Left renal pelvis (tissue), 4 donors: ENCODE data around the gene SGTA. TPM values are rescaled to one million over a fixed set of nuclear protein-coding genes. Genes with fewer than 3 reads are reported as not detected.
"Not testable (repeated sequence)": the region's sequence is repeated elsewhere in the genome, so short reads cannot be mapped to it uniquely, and the experiment has no call there.

Source experiments
- DNase-seq, 4 donors: peaks; one replicate each; pipeline ENCODE4 v3.0.0-alpha.2; 2013; ENCODE audit warnings: low read depth in 4 of 4, low spot score in 3 of 4
- polyA plus RNA-seq, 4 donors: library from polyadenylated mRNA; unstranded; fragments of 120-200 nt; gene quantifications; one replicate each; pipeline ENCODE4 v1.2.1, GENCODE V29; 2013; ENCODE audit not compliant: insufficient read length in 4 of 4

The SGTA gene
- polyA plus RNA-seq, 4 donors = 41.8 to 64.0 (median 50.8) TPM

DNA sequence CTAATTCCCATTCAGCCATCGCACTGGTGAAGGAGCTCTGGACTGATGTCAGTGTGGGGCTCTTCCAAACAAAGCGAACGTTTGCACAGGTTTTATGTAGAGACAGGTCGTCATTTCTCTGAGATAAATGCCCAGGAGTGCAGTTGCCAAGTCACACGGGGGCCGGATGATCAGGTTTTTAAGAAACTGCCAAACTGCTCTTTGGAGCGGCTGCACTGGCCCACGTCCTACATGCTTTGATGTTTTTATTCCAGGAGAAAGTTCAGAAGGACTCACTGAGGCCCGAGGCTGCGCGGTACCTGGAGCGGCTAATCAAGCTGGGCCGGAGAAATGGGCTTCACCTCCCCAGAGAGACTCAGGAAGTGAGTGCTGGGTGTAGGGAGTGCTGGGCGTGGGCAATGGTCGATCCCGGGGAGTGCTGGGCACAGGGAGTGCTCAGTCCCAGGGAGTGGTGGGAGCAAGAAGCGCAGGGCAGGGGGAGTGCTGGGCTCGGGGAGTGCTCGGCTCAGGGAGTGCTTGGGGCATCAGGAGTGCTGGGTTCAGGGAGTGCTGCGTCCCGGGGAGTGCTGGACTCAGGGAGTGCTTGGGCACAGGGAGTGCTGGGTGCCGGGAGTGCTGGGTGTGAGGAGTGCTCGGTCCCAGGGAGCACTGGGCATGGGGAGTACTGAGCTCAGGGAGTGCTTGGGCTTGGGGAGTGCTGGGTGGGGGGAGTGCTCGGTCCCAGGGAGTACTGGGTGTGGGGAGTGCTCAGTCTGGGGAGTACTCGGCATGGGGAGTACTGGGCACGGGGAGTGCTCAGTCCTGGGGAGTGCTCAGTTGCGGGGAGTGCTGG is 13.0 kb upstream of the SGTA start:
- no peak for DNase-seq

DNA sequence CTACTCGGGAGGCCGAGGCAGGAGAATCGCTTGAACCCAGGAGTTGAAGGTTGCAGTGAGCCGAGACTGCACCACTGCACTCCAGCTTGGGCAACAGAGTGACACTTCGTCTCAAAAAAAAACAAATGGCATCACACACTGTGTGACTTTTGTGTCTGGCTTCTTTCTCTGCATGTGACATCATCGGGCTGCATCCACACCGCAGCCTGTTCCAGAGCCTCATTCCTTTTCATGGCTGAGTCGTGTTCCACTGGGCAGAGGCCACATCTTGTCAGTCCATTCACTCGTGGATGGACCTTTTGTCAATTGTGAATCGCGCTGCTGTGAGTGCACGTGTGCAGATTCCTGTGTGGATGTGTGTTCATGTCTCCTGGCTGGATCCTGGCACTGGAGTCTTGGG is 10.5 kb upstream of the SGTA start:
- no peak for DNase-seq

GRCh38 chr19:2793126-2793525 is 10.1 kb upstream of the SGTA start:
- no peak for DNase-seq

DNA sequence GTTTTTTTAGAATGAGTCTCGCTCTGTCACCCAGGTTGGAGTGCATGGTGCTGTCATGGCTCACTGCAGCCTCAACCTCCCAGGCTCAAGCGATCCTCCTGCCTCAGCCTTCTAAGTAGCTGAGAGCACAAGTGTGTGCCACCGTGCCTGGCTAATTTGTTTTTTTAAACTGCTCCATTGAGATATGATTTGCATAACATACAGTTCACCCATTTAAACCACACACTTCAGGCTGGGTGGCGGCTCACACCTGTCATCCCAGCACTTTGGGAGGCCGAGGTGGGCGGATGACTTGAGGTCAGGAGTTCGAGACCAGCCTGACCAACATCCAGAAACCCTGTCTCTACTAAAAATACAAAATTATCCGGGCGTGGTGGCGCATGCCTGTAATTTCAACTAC is 9.6 kb upstream of the SGTA start:
- not testable (repeated sequence) for DNase-seq

GRCh38 chr19:2791876-2792275 is 8.8 kb upstream of the SGTA start:
- no peak for DNase-seq

- no peak for DNase-seq
These were observed 8.4 kb upstream of the SGTA start for GRCh38 chr19:2791440-2791839.

GRCh38 chr19:2790557-2791271 is 7.6 kb upstream of the SGTA start:
- no peak for DNase-seq

DNA sequence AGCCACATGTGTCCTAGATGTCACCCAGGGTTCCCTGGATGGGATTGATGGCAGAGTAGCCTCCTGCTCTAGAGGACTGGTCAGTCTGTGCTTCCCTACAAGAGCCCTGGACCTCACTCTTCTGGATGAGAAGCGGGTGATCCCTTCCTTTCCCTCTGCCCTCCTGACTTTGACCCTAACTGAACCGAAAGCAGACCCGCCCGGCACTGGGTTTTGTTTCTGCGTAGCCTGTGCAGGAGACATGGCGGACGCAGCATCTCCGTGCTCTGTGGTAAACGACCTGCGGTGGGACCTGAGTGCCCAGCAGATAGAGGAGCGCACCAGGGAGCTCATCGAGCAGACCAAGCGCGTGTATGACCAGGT is 7.1 kb upstream of the SGTA start:
- no peak for DNase-seq

GRCh38 chr19:2788237-2788636 is 5.2 kb upstream of the SGTA start:
- no peak for DNase-seq

GRCh38 chr19:2787115-2787514 is 4.0 kb upstream of the SGTA start:
- no peak for DNase-seq

- peak; percentile 95 to 97 (median 96) for DNase-seq
These were observed 2.3 kb upstream of the SGTA start, which contains the start of gene THOP1 for GRCh38 chr19:2785244-2785997. THOP1 (plus strand) TSS chr19:2785503; CDS start chr19:2785663, 160 bp downstream.

DNA sequence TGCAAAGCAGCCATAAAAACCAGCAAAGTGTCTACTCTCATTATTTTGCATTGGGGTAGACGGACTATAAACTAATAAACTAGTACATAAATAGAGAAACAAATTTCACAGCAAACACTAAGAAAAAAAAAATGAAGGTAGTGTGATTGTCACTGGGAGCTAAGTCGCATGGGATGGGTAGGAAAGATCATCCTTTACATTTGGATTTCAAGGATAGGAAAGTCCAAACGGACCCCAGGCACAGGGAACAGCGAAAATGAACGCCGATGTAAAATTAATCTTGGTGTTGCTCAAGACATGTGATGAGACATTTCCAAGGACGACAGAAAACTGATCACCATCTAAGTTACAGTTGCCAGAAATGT is 690 bp upstream of the SGTA start:
- no peak for DNase-seq

DNA sequence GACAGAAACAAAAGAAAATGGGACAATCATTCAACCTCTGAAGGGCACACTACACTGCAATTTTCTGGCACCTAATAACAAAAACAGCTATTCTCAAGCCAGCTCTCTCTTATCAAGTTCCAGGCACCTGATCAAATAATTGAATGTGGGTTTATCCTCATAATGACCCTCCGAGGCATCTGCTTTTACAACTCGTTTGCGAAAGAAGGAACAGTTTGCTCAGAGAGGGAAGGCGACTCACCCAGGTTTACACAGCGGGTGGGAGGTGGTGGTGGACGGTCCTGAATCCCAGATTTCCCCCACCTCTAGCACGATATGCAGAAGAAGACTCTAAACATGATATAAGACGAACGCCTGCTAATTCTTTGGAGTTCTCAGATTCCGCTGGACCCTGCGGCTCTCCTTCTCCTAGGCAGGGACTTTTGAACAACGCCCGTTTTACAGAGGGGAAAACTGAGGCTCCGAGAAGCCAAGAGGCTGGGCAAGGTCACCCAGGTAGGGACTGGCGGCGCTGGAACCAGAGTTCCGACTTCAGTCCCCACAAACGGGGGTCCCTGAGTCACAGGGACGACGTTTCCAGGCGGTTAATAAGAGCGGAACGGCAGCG is 641 bp downstream of the SGTA start:
- DNase-seq = no peak

DNA sequence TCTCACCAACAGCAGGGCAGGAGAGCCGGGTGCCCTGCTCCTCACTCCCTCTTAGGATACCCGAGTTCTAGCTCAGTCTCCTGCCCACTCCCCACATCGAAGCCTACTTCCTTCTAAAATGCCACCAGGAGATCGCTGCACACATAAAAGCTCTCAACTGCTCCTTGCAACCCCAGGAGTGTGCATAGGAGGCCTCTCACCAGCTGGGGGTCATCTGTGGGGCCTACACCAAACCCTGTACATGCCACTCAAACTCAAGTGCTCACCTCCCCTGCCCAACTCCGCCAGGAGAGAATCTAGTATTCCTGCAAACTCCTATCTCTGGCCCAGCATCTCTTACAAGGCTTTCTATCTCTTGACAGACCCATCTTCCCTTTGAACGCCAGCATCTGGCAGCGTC is 2.8 kb downstream of the SGTA start:
- DNase-seq = no peak

- no peak for DNase-seq
These were observed 3.8 kb downstream of the SGTA start for GRCh38 chr19:2779121-2779740.

- no peak for DNase-seq
These were observed 5.0 kb downstream of the SGTA start for GRCh38 chr19:2777952-2778683.

GRCh38 chr19:2775556-2776430 is 7.3 kb downstream of the SGTA start:
- DNase-seq = no peak

DNA sequence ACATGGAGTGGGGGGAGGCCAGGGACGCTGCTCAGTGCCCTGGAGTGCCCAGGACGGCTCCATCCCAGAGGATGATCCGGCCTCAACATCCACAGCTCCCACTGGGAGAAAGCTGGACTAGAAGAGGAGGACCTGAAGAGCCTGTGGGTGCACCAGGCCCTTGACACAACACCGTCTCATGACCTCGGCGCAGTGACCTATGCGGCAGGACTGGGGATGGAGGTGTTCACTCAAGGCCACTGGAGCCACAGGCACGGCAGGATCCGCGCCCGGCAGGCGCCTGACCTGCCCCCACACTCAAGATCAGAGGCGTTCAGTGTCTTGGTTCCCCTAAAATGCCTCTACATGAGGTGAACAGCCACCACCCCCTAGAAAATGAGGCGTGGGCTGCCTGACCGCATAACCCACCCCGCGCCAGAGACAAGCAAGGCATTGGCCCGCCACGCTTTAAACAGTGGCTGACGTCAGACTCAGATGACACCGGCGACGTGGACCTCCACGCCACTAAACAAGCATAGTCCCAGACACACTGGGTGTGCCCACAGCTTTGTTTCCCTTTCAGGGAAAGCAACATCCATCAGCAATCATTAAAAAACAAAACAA is 8.0 kb downstream of the SGTA start:
- DNase-seq = no peak
